Measurements from ENCODE around the gene PAF1.

PAF1 gene

GRCh38 chr19:39416152-39417120 is 25.5 kb upstream of the PAF1 start:
- DNase-seq = no peak

- no peak for DNase-seq
Observed at GRCh38 chr19:39415111-39416046, 24.5 kb upstream of the PAF1 start.

GRCh38 chr19:39413911-39414608 is 23.2 kb upstream of the PAF1 start:
- peak; percentile 73 for DNase-seq

GRCh38 chr19:39413272-39413910 is 22.5 kb upstream of the PAF1 start:
- DNase-seq = peak; percentile 71

- DNase-seq = no peak
Observed at GRCh38 chr19:39412867-39413271, 22.0 kb upstream of the PAF1 start.

- peak; percentile 100 for DNase-seq
Observed at GRCh38 chr19:39412100-39412866, 21.4 kb upstream of the PAF1 start, which contains the start of gene PLEKHG2. TSS of gene PLEKHG2 (plus strand) at chr19:39412669. CDS start at chr19:39414087, 1,418 bp downstream.

GRCh38 chr19:39411832-39412099 is 20.9 kb upstream of the PAF1 start:
- DNase-seq = no peak

GRCh38 chr19:39411081-39411831 is 20.4 kb upstream of the PAF1 start:
- DNase-seq = no peak

GRCh38 chr19:39410831-39411080 is 19.9 kb upstream of the PAF1 start:
- no peak for DNase-seq

- DNase-seq = peak; percentile 62
Observed at GRCh38 chr19:39410017-39410830, 19.3 kb upstream of the PAF1 start.

- DNase-seq = no peak
Observed at GRCh38 chr19:39409208-39410016, 18.5 kb upstream of the PAF1 start.

- DNase-seq = no peak
Observed at GRCh38 chr19:39408392-39409207, 17.7 kb upstream of the PAF1 start.

GRCh38 chr19:39407660-39408391 is 16.9 kb upstream of the PAF1 start:
- no peak for DNase-seq

GRCh38 chr19:39407410-39407659 is 16.4 kb upstream of the PAF1 start:
- no peak for DNase-seq

GRCh38 chr19:39406656-39407409 is 15.9 kb upstream of the PAF1 start, which contains the start of gene ZFP36:
TSS of gene ZFP36 (plus strand) at chr19:39406847. CDS start at chr19:39406905, 58 bp downstream.
- peak; percentile 67 for DNase-seq

- DNase-seq = no peak
Observed at GRCh38 chr19:39405958-39406655, 15.2 kb upstream of the PAF1 start.

Measured in retina (tissue), 1 donor.